ENCODE measurements around the gene RYR2.
A peak's percentile ranks its signal among the peaks of the same experiment; 100 is the strongest.

- TF ChIP-seq POLR2A (IDR thresholded peaks at IDR 0.05): no peak
- TF ChIP-seq, protein P1, sequence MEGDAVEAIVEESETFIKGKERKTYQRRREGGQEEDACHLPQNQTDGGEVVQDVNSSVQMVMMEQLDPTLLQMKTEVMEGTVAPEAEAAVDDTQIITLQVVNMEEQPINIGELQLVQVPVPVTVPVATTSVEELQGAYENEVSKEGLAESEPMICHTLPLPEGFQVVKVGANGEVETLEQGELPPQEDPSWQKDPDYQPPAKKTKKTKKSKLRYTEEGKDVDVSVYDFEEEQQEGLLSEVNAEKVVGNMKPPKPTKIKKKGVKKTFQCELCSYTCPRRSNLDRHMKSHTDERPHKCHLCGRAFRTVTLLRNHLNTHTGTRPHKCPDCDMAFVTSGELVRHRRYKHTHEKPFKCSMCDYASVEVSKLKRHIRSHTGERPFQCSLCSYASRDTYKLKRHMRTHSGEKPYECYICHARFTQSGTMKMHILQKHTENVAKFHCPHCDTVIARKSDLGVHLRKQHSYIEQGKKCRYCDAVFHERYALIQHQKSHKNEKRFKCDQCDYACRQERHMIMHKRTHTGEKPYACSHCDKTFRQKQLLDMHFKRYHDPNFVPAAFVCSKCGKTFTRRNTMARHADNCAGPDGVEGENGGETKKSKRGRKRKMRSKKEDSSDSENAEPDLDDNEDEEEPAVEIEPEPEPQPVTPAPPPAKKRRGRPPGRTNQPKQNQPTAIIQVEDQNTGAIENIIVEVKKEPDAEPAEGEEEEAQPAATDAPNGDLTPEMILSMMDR (IDR thresholded peaks at IDR 0.05): peak in 2 of 3 experiments; percentile 25 to 65
Measured at GRCh38 chr1:237562242-237562823, 520.3 kb downstream of the RYR2 start.
